WTC11 (cell line): ENCODE data around the gene NEK2. TPM values are rescaled to one million over a fixed set of nuclear protein-coding genes. Genes with fewer than 3 reads are reported as not detected.

Experiments used
- ATAC-seq: fragments of 200-7000 bp; cut with Tn5 transposase; 2 replicates; pipeline ENCODE4 v1.10.0; 2021; ENCODE audit warnings: mild to moderate bottlenecking, moderate library complexity
- CTCF ChIA-PET: fragments of 300-600 bp; sonication (Branson Sonifier 250); formaldehyde crosslinking; loops from one replicate; lab custom pipeline; 2021; ENCODE audit warnings: antibody characterized with exemption; lab: Charles Lee
- POLR2A ChIA-PET: fragments of 350-600 bp; sonication (Branson Sonifier 250); formaldehyde crosslinking; loops from one replicate; lab custom pipeline; 2021; ENCODE audit warnings: antibody characterized with exemption; lab: Charles Lee
- DNase-seq: peaks from one replicate; pipeline ENCODE4 v3.0.0; 2021; ENCODE audit warnings: low spot score
- H3K27ac Mint-ChIP-seq: 2 replicates; pipeline ENCODE4 v1.8.0; 2021; ENCODE audit warnings: mixed read lengths
- H3K27me3 Mint-ChIP-seq: 2 replicates; pipeline ENCODE4 v1.8.0; 2021; ENCODE audit warnings: low read depth, mild to moderate bottlenecking, moderate library complexity, mixed read lengths
- H3K36me3 Mint-ChIP-seq: 2 replicates; pipeline ENCODE4 v1.8.0; 2021; ENCODE audit warnings: mixed read lengths
- H3K4me1 Mint-ChIP-seq: 2 replicates; pipeline ENCODE4 v1.8.0; 2022; ENCODE audit warnings: mixed read lengths
- H3K4me3 Mint-ChIP-seq: 2 replicates; pipeline ENCODE4 v1.8.0; 2021; ENCODE audit warnings: mild to moderate bottlenecking, moderate library complexity, mixed read lengths
- H3K9me3 Mint-ChIP-seq: 2 replicates; pipeline ENCODE4 v1.8.0; 2021; ENCODE audit warnings: mixed read lengths
- CBFB ChIP-seq: sonication (generic); formaldehyde crosslinking; IDR thresholded peaks from 2 replicates; pipeline ENCODE4 v1.8.1; 2022; ENCODE audit warnings: mild to moderate bottlenecking, low read depth, missing genetic modification reagents
- CREB1 ChIP-seq: sonication (generic); formaldehyde crosslinking; IDR thresholded peaks from 2 replicates; pipeline ENCODE4 v1.8.0; 2023; ENCODE audit warnings: mild to moderate bottlenecking, missing genetic modification reagents
- ESRRA ChIP-seq: sonication (generic); formaldehyde crosslinking; IDR thresholded peaks from 2 replicates; pipeline ENCODE4 v1.8.1; 2022; ENCODE audit warnings: mild to moderate bottlenecking, missing genetic modification reagents, borderline replicate concordance
- FOXK1 ChIP-seq: sonication (generic); formaldehyde crosslinking; IDR thresholded peaks from 2 replicates; pipeline ENCODE4 v1.8.0; 2022; ENCODE audit warnings: mild to moderate bottlenecking, moderate library complexity, missing genetic modification reagents
- GABPB1 ChIP-seq: sonication (generic); formaldehyde crosslinking; IDR thresholded peaks from 2 replicates; pipeline ENCODE4 v1.8.1; 2023; ENCODE audit warnings: mild to moderate bottlenecking, missing genetic modification reagents
- GTF2I ChIP-seq: fragments of 250-450 bp; sonication (Bioruptor Pico); conservative IDR thresholded peaks from 2 replicates; pipeline ENCODE4 v1.4.0; 2021; ENCODE audit warnings: mild to moderate bottlenecking
- MYBL2 ChIP-seq: sonication (generic); formaldehyde crosslinking; IDR thresholded peaks from 2 replicates; pipeline ENCODE4 v1.8.1; 2023; ENCODE audit warnings: mild to moderate bottlenecking, moderate library complexity, missing genetic modification reagents
- NFYB ChIP-seq: sonication (generic); formaldehyde crosslinking; conservative IDR thresholded peaks from 2 replicates; pipeline ENCODE4 v1.8.0; 2022; ENCODE audit warnings: low read depth, missing genetic modification reagents
- NR1H2 ChIP-seq: sonication (generic); formaldehyde crosslinking; IDR thresholded peaks from 2 replicates; pipeline ENCODE4 v1.9.0; 2021; ENCODE audit warnings: mild to moderate bottlenecking, moderate library complexity, missing genetic modification reagents
- NR3C1 ChIP-seq: sonication (generic); formaldehyde crosslinking; conservative IDR thresholded peaks from 2 replicates; pipeline ENCODE4 v1.8.1; 2023; ENCODE audit warnings: low read depth, mild to moderate bottlenecking, missing genetic modification reagents
- SOX15 ChIP-seq: fragments of 250-450 bp; sonication (Bioruptor Pico); IDR thresholded peaks from 2 replicates; pipeline ENCODE4 v1.9.0; 2021; ENCODE audit warnings: mild to moderate bottlenecking
- SP1 ChIP-seq: sonication (generic); formaldehyde crosslinking; conservative IDR thresholded peaks from 2 replicates; pipeline ENCODE4 v1.8.1; 2022; ENCODE audit warnings: missing genetic modification reagents
- TCF7 ChIP-seq: sonication (generic); formaldehyde crosslinking; IDR thresholded peaks from 2 replicates; pipeline ENCODE4 v1.8.0; 2022; ENCODE audit warnings: mild to moderate bottlenecking, low read depth, missing genetic modification reagents, moderate library complexity
- TP53 ChIP-seq: sonication (generic); formaldehyde crosslinking; IDR thresholded peaks from 2 replicates; pipeline ENCODE4 v1.8.1; 2023; ENCODE audit warnings: mild to moderate bottlenecking, missing genetic modification reagents
- ZNF317 ChIP-seq: sonication (generic); formaldehyde crosslinking; IDR thresholded peaks from 2 replicates; pipeline ENCODE4 v1.8.1; 2023; ENCODE audit warnings: low read depth, mild to moderate bottlenecking, moderate library complexity, missing genetic modification reagents, borderline replicate concordance
- ZNF423 ChIP-seq: fragments of 250-450 bp; sonication (Bioruptor Pico); IDR thresholded peaks from 2 replicates; pipeline ENCODE4 v2.1.2; 2022; ENCODE audit warnings: mild to moderate bottlenecking, moderate library complexity
- total RNA-seq: library from RNA; stranded (reverse); gene quantifications from 3 replicates; pipeline ENCODE4 v1.2.3, GENCODE V29; 2021
- TF ChIP-seq, protein P1 (sequence below): sonication (generic); formaldehyde crosslinking; IDR thresholded peaks from 2 replicates; pipeline ENCODE4 v1.8.0; 2022; ENCODE audit warnings: mild to moderate bottlenecking, missing genetic modification reagents
- TF ChIP-seq, protein P2 (sequence below): sonication (generic); formaldehyde crosslinking; IDR thresholded peaks from 2 replicates; pipeline ENCODE4 v1.8.1; 2023; ENCODE audit warnings: mild to moderate bottlenecking, moderate library complexity, missing genetic modification reagents
- TF ChIP-seq, protein P3 (sequence below): fragments of 200-600 bp; IDR thresholded peaks from 2 replicates; pipeline ENCODE4 v1.8.0; 2022; ENCODE audit warnings: antibody characterized with exemption
- TF ChIP-seq, protein P4 (sequence below): sonication (generic); formaldehyde crosslinking; IDR thresholded peaks from 2 replicates; pipeline ENCODE4 v1.8.0; 2022; ENCODE audit warnings: mild to moderate bottlenecking, missing genetic modification reagents
- TF ChIP-seq, protein P5 (sequence below): fragments of 250-450 bp; sonication (Bioruptor Pico); IDR thresholded peaks from 2 replicates; pipeline ENCODE4 v1.9.0; 2021; ENCODE audit warnings: moderate library complexity, mild to moderate bottlenecking, inconsistent platforms, borderline replicate concordance
- TF ChIP-seq, protein P6 (sequence below): sonication (generic); formaldehyde crosslinking; IDR thresholded peaks from 2 replicates; pipeline ENCODE4 v1.8.0; 2023; ENCODE audit warnings: missing genetic modification reagents, mild to moderate bottlenecking, borderline replicate concordance
- TF ChIP-seq, protein P7 (sequence below): sonication (generic); formaldehyde crosslinking; IDR thresholded peaks from 2 replicates; pipeline ENCODE4 v1.8.1; 2022; ENCODE audit warnings: missing genetic modification reagents, borderline replicate concordance

The NEK2 gene
- total RNA-seq, 1 experiment from 2014 or later: 23.5 TPM

DNA sequence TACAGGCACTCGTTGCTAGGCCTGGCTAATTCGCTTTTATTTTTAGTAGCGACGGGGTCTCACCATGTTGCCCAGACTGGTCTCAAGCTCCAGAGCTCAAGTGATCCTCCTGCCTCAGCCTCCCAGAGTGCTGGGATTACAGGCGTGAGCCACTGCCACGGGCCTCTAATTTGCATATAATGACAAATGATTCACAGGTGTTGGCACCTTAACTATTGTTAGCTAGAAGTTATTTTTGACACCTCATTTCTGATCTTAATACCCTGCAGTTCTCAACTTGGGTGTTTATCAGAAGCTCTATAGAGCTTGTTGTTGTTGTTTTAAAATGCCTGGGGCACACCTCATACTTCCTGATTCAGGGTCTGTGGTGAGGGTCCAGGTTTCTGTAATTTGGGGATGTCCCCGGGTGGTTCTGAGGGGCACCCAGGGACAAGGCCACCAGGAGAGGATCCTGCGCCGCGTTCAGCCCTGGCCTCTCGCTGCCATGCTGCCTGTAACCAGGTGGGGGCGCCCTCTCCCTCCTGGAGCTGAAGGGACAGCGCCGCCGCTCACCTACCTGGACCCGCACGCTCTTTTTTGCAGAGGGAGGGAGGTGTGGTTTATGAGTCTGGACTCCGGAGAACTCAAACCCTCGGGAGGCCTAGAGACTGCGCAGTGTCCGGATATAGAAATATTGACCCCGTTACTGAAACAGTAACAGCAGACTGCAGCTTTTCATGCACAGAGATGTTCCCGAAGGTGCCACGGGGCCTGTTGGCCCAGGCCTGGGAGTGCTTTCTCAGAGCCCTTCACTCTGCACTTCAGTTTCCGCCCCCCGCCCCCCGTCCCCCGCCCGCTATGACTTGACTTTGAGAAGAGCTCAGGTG lies 23.0 kb upstream of the NEK2 start:
- Mint-ChIP-seq H3K4me1 (peaks cover 4% of the 10 kb centered on the region; the same call in 1 of the 2 replicates), H3K36me3 (no peaks in the 10 kb centered on the region), H3K27me3 (peaks cover 31% of the 10 kb centered on the region), H3K4me3 (peak overlapping the region; percentile 80), H3K27ac (no peak overlapping the region), H3K9me3 (no peaks in the 10 kb centered on the region)
- peak; percentile 95 for ATAC-seq
- DNase-seq: peak; percentile 91
- POLR2A ChIA-PET: interaction anchor here (0.5 to 1.9 kb wide), 4 partner anchors 26 to 337 kb away, joined by 3 to 6 read pairs (median 4); partner anchors contain the start of genes DTL and INTS7
- CTCF ChIA-PET: interaction anchor here (0.6 to 2.8 kb wide), 55 partner anchors 8 to 1525 kb away, joined by 3 to 58 read pairs (median 4); partner anchors contain the start of genes DTL, INTS7, NEK2 and PACC1
- TF ChIP-seq ZNF423: peak; percentile 25; the same call in 1 of the 2 replicates
- no peak for TF ChIP-seq NR3C1
- TF ChIP-seq TCF7 (CRISPR knock-in tag): no peak
- 0 out of 2 replicates have a peak, but pooled peaks have one; percentile 47 for TF ChIP-seq SP1 (CRISPR knock-in tag)
- no peak for TF ChIP-seq MYBL2 (CRISPR knock-in tag)
- TF ChIP-seq, protein P1, sequence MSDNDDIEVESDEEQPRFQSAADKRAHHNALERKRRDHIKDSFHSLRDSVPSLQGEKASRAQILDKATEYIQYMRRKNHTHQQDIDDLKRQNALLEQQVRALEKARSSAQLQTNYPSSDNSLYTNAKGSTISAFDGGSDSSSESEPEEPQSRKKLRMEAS (CRISPR knock-in tag): 0 out of 2 replicates have a peak, but pooled peaks have one; percentile 31
- TF ChIP-seq GTF2I: no peak
- TF ChIP-seq, protein P2, sequence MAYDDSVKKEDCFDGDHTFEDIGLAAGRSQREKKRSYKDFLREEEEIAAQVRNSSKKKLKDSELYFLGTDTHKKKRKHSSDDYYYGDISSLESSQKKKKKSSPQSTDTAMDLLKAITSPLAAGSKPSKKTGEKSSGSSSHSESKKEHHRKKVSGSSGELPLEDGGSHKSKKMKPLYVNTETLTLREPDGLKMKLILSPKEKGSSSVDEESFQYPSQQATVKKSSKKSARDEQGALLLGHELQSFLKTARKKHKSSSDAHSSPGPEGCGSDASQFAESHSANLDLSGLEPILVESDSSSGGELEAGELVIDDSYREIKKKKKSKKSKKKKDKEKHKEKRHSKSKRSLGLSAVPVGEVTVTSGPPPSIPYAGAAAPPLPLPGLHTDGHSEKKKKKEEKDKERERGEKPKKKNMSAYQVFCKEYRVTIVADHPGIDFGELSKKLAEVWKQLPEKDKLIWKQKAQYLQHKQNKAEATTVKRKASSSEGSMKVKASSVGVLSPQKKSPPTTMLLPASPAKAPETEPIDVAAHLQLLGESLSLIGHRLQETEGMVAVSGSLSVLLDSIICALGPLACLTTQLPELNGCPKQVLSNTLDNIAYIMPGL (CRISPR knock-in tag): peak; percentile 70; the same call in 1 of the 2 replicates
- TF ChIP-seq ESRRA (CRISPR knock-in tag): no peak
- TF ChIP-seq CREB1: no peak
- TF ChIP-seq, protein P3, sequence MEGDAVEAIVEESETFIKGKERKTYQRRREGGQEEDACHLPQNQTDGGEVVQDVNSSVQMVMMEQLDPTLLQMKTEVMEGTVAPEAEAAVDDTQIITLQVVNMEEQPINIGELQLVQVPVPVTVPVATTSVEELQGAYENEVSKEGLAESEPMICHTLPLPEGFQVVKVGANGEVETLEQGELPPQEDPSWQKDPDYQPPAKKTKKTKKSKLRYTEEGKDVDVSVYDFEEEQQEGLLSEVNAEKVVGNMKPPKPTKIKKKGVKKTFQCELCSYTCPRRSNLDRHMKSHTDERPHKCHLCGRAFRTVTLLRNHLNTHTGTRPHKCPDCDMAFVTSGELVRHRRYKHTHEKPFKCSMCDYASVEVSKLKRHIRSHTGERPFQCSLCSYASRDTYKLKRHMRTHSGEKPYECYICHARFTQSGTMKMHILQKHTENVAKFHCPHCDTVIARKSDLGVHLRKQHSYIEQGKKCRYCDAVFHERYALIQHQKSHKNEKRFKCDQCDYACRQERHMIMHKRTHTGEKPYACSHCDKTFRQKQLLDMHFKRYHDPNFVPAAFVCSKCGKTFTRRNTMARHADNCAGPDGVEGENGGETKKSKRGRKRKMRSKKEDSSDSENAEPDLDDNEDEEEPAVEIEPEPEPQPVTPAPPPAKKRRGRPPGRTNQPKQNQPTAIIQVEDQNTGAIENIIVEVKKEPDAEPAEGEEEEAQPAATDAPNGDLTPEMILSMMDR: peak; percentile 99
- no peak for TF ChIP-seq FOXK1 (CRISPR knock-in tag)
- no peak for TF ChIP-seq NFYB (CRISPR knock-in tag)
- no peak for TF ChIP-seq TP53

DNA sequence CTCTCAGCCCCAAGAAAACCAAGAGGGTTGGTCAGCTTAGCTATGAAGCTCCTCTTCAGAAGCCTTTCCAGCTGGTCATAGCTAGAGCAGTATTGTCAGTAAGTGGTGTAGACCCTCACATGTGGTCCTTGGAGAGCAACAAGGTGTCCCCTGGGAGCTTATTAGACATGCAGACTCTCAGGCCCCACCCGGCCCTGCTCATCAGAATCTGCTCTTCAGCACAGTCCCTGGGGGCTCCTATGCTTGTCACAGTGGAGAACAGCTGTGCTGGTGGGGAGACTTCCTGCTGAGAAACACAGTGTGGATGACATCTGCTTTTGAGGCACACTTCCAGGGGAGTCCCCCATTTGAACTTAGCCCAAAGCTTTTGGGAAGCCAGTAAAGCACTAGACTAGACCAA lies 21.9 kb upstream of the NEK2 start:
- H3K27me3 Mint-ChIP-seq: peaks cover 31% of the 10 kb centered on the region
- no peaks in the 10 kb centered on the region for H3K36me3 Mint-ChIP-seq
- H3K4me1 Mint-ChIP-seq: peaks cover 4% of the 10 kb centered on the region; the same call in 1 of the 2 replicates
- ATAC-seq: no peak
- H3K4me3 Mint-ChIP-seq: no peak overlapping the region
- ChIA-PET CTCF (interaction anchor here (0.6 to 2.8 kb wide), 4 partner anchors 11 to 414 kb away, joined by 3 to 27 read pairs (median 17); no protein-coding TSS in a partner anchor), POLR2A (no interaction called here)
- no peak for DNase-seq
- no peaks in the 10 kb centered on the region for H3K9me3 Mint-ChIP-seq
- H3K27ac Mint-ChIP-seq: no peak overlapping the region
- TF ChIP-seq SOX15 (no peak), CBFB (CRISPR knock-in tag) (no peak), GABPB1 (no peak), NFYB (CRISPR knock-in tag) (no peak), NR1H2 (no peak), ZNF317 (CRISPR knock-in tag) (no peak)
- TF ChIP-seq, protein P4, sequence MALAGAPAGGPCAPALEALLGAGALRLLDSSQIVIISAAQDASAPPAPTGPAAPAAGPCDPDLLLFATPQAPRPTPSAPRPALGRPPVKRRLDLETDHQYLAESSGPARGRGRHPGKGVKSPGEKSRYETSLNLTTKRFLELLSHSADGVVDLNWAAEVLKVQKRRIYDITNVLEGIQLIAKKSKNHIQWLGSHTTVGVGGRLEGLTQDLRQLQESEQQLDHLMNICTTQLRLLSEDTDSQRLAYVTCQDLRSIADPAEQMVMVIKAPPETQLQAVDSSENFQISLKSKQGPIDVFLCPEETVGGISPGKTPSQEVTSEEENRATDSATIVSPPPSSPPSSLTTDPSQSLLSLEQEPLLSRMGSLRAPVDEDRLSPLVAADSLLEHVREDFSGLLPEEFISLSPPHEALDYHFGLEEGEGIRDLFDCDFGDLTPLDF (CRISPR knock-in tag): no peak
- TF ChIP-seq, protein P5, sequence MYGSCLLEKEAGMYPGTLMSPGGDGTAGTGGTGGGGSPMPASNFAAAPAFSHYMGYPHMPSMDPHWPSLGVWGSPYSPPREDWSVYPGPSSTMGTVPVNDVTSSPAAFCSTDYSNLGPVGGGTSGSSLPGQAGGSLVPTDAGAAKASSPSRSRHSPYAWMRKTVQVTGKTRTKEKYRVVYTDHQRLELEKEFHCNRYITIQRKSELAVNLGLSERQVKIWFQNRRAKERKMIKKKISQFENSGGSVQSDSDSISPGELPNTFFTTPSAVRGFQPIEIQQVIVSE: no peak
- TF ChIP-seq, protein P6, sequence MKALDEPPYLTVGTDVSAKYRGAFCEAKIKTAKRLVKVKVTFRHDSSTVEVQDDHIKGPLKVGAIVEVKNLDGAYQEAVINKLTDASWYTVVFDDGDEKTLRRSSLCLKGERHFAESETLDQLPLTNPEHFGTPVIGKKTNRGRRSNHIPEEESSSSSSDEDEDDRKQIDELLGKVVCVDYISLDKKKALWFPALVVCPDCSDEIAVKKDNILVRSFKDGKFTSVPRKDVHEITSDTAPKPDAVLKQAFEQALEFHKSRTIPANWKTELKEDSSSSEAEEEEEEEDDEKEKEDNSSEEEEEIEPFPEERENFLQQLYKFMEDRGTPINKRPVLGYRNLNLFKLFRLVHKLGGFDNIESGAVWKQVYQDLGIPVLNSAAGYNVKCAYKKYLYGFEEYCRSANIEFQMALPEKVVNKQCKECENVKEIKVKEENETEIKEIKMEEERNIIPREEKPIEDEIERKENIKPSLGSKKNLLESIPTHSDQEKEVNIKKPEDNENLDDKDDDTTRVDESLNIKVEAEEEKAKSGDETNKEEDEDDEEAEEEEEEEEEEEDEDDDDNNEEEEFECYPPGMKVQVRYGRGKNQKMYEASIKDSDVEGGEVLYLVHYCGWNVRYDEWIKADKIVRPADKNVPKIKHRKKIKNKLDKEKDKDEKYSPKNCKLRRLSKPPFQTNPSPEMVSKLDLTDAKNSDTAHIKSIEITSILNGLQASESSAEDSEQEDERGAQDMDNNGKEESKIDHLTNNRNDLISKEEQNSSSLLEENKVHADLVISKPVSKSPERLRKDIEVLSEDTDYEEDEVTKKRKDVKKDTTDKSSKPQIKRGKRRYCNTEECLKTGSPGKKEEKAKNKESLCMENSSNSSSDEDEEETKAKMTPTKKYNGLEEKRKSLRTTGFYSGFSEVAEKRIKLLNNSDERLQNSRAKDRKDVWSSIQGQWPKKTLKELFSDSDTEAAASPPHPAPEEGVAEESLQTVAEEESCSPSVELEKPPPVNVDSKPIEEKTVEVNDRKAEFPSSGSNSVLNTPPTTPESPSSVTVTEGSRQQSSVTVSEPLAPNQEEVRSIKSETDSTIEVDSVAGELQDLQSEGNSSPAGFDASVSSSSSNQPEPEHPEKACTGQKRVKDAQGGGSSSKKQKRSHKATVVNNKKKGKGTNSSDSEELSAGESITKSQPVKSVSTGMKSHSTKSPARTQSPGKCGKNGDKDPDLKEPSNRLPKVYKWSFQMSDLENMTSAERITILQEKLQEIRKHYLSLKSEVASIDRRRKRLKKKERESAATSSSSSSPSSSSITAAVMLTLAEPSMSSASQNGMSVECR: no peak
- TF ChIP-seq, protein P7, sequence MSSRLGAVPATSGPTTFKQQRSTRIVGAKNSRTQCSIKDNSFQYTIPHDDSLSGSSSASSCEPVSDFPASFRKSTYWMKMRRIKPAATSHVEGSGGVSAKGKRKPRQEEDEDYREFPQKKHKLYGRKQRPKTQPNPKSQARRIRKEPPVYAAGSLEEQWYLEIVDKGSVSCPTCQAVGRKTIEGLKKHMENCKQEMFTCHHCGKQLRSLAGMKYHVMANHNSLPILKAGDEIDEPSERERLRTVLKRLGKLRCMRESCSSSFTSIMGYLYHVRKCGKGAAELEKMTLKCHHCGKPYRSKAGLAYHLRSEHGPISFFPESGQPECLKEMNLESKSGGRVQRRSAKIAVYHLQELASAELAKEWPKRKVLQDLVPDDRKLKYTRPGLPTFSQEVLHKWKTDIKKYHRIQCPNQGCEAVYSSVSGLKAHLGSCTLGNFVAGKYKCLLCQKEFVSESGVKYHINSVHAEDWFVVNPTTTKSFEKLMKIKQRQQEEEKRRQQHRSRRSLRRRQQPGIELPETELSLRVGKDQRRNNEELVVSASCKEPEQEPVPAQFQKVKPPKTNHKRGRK (CRISPR knock-in tag): no peak
